ENCODE data around the gene PALD1. TPM values are rescaled to one million over a fixed set of nuclear protein-coding genes. Genes with fewer than 3 reads are reported as not detected.
"Not testable (repeated sequence)": the region's sequence is repeated elsewhere in the genome, so short reads cannot be mapped to it uniquely, and the experiment has no call there.

The PALD1 gene
- total RNA-seq, 8 experiments from 2014 or later = 1.4 to 15.9 (median 2.7) TPM

- no peak for ATAC-seq (replicated peaks in 6 of 8)
- Histone ChIP-seq H3K27ac (no peak overlapping the region), H3K4me3 (peak overlapping the region in 2 of 5 donors; percentile 43 to 53), H3K4me1 (replicated peaks in 1 of 2) (peaks cover 2 to 13% of the 10 kb centered on the region in 2 donors)
- 30 to 100% (median 76%) methylated on average over 1 to 5 of the region's 8 CpGs; no CpG with 5 or more reads in 3 of the 10 experiments for WGBS, 10 experiments
- in situ Hi-C loops (cut with MboI; ENCODE audit: low pct_unique_long_range_greater_than_20kb in 2 of 9, low sequenced_read_pairs in 9 of 9, unreplicated experiment in 9 of 9) = no loop called here
Observed at GRCh38 chr10:70479626-70480238, 1.2 kb downstream of the PALD1 start.

GRCh38 chr10:70480239-70480861, 1.8 kb downstream of the PALD1 start:
- peaks cover 2 to 13% of the 10 kb centered on the region in 2 donors for H3K4me1 ChIP-seq (replicated peaks in 1 of 2)
- 10 to 100% (median 67%) methylated on average over 1 to 6 of the region's 9 CpGs; no CpG with 5 or more reads in 4 of the 10 experiments for WGBS, 10 experiments
- in situ Hi-C loops (cut with MboI; ENCODE audit: low pct_unique_long_range_greater_than_20kb in 2 of 9, low sequenced_read_pairs in 9 of 9, unreplicated experiment in 9 of 9) = no loop called here
- no peak overlapping the region for H3K4me3 ChIP-seq
- no peak for ATAC-seq (replicated peaks in 6 of 8)
- no peak overlapping the region for H3K27ac ChIP-seq

- Histone ChIP-seq H3K27ac (no peak overlapping the region), H3K4me1 (replicated peaks in 1 of 2) (peaks cover 2 to 13% of the 10 kb centered on the region in 2 donors), H3K4me3 (no peak overlapping the region)
- ATAC-seq (replicated peaks in 6 of 8) = no peak
- 78 to 96% (median 83%) methylated on average over 2 to 8 of the region's 9 CpGs; no CpG with 5 or more reads in 5 of the 10 experiments for WGBS, 10 experiments
- in situ Hi-C loops (cut with MboI; ENCODE audit: low pct_unique_long_range_greater_than_20kb in 2 of 9, low sequenced_read_pairs in 9 of 9, unreplicated experiment in 9 of 9) = no loop called here
Observed at GRCh38 chr10:70481105-70481504, 2.5 kb downstream of the PALD1 start.

GRCh38 chr10:70481831-70482530, 3.4 kb downstream of the PALD1 start:
- ATAC-seq (replicated peaks in 6 of 8) = peak in 3 of 8 experiments; percentile 8 to 57 (median 48)
- Histone ChIP-seq H3K4me1 (replicated peaks in 1 of 2) (peaks cover 2 to 13% of the 10 kb centered on the region in 2 donors), H3K4me3 (no peak overlapping the region), H3K27ac (no peak overlapping the region)
- in situ Hi-C loops (cut with MboI; ENCODE audit: low pct_unique_long_range_greater_than_20kb in 2 of 9, low sequenced_read_pairs in 9 of 9, unreplicated experiment in 9 of 9) = no loop called here
- WGBS, 10 experiments = 0 to 83% (median 28%) methylated on average over 1 to 6 of the region's 7 CpGs; no CpG with 5 or more reads in 4 of the 10 experiments

- in situ Hi-C loops (cut with MboI; ENCODE audit: low pct_unique_long_range_greater_than_20kb in 2 of 9, low sequenced_read_pairs in 9 of 9, unreplicated experiment in 9 of 9) = no loop called here
- peaks cover 2 to 6% of the 10 kb centered on the region in 2 donors for H3K4me1 ChIP-seq (replicated peaks in 1 of 2)
Observed at GRCh38 chr10:70482982-70483760, 4.6 kb downstream of the PALD1 start.

GRCh38 chr10:70483872-70484271, 5.3 kb downstream of the PALD1 start:
- H3K4me3 ChIP-seq; H3K4me1 ChIP-seq (replicated peaks in 1 of 2); in situ Hi-C loops (cut with MboI; ENCODE audit: low pct_unique_long_range_greater_than_20kb in 2 of 9, low sequenced_read_pairs in 9 of 9, unreplicated experiment in 9 of 9); ATAC-seq (replicated peaks in 6 of 8); H3K27ac ChIP-seq: not testable (repeated sequence)
- WGBS, 10 experiments = 68 to 100% (median 93%) methylated on average over 2 to 5 of the region's 6 CpGs; no CpG with 5 or more reads in 2 of the 10 experiments

More at GRCh38 chr10:70482982-70483760, 4.6 kb downstream of the PALD1 start:
- no peak overlapping the region for H3K4me3 ChIP-seq
- no peak for ATAC-seq (replicated peaks in 6 of 8)
- no peak overlapping the region for H3K27ac ChIP-seq
- 44 to 80% (median 54%) methylated on average over 1 to 5 of the region's 8 CpGs; no CpG with 5 or more reads in 6 of the 10 experiments for WGBS, 10 experiments

GRCh38 chr10:70487824-70488223, 9.3 kb downstream of the PALD1 start:
- ATAC-seq (replicated peaks in 6 of 8) = no peak
- 26 to 100% (median 85%) methylated on average over 1 to 3 of the region's 3 CpGs; no CpG with 5 or more reads in 2 of the 10 experiments for WGBS, 10 experiments
- in situ Hi-C loops (cut with MboI; ENCODE audit: low pct_unique_long_range_greater_than_20kb in 2 of 9, low sequenced_read_pairs in 9 of 9, unreplicated experiment in 9 of 9) = no loop called here
- Histone ChIP-seq H3K4me3 (no peak overlapping the region), H3K27ac (no peak overlapping the region), H3K4me1 (replicated peaks in 1 of 2) (no peaks in the 10 kb centered on the region)

GRCh38 chr10:70490142-70490541, 11.6 kb downstream of the PALD1 start:
- WGBS, 10 experiments = 68 to 100% (median 94%) methylated on average over 1 to 3 of the region's 4 CpGs; no CpG with 5 or more reads in 5 of the 10 experiments
- H3K4me3 ChIP-seq = no peak overlapping the region
- peaks cover 5 to 8% of the 10 kb centered on the region in 2 donors for H3K4me1 ChIP-seq (replicated peaks in 1 of 2)
- no peak for ATAC-seq (replicated peaks in 6 of 8)
- H3K27ac ChIP-seq = no peak overlapping the region
- in situ Hi-C loops (cut with MboI; ENCODE audit: low pct_unique_long_range_greater_than_20kb in 2 of 9, low sequenced_read_pairs in 9 of 9, unreplicated experiment in 9 of 9) = no loop called here

- no peak for ATAC-seq (replicated peaks in 6 of 8)
- WGBS, 10 experiments = 80 to 100% (median 100%) methylated on average over 1 to 2 of the region's 2 CpGs; no CpG with 5 or more reads in 2 of the 10 experiments
- Histone ChIP-seq H3K27ac (no peak overlapping the region), H3K4me1 (replicated peaks in 1 of 2) (peaks cover 5 to 8% of the 10 kb centered on the region in 2 donors), H3K4me3 (no peak overlapping the region)
- in situ Hi-C loops (cut with MboI; ENCODE audit: low pct_unique_long_range_greater_than_20kb in 2 of 9, low sequenced_read_pairs in 9 of 9, unreplicated experiment in 9 of 9) = no loop called here
Observed at GRCh38 chr10:70491614-70492013, 13.0 kb downstream of the PALD1 start.

- Histone ChIP-seq H3K27ac (no peak overlapping the region), H3K4me3 (no peak overlapping the region), H3K4me1 (replicated peaks in 1 of 2) (peaks cover 5 to 8% of the 10 kb centered on the region in 2 donors)
- no peak for ATAC-seq (replicated peaks in 6 of 8)
- in situ Hi-C loops (cut with MboI; ENCODE audit: low pct_unique_long_range_greater_than_20kb in 2 of 9, low sequenced_read_pairs in 9 of 9, unreplicated experiment in 9 of 9) = no loop called here
- 50 to 89% (median 79%) methylated on average over 2 to 8 of the region's 10 CpGs; no CpG with 5 or more reads in 2 of the 10 experiments for WGBS, 10 experiments
Observed at GRCh38 chr10:70492786-70493659, 14.5 kb downstream of the PALD1 start.

GRCh38 chr10:70493660-70494234, 15.2 kb downstream of the PALD1 start:
- 7 to 100% (median 40%) methylated on average over 1 to 8 of the region's 9 CpGs; no CpG with 5 or more reads in 3 of the 10 experiments for WGBS, 10 experiments
- in situ Hi-C loops (cut with MboI; ENCODE audit: low pct_unique_long_range_greater_than_20kb in 2 of 9, low sequenced_read_pairs in 9 of 9, unreplicated experiment in 9 of 9) = no loop called here
- Histone ChIP-seq H3K4me3 (no peak overlapping the region), H3K4me1 (replicated peaks in 1 of 2) (peaks cover 5 to 9% of the 10 kb centered on the region in 2 donors), H3K27ac (no peak overlapping the region)
- peak in 5 of 8 experiments; percentile 64 to 83 (median 78) for ATAC-seq (replicated peaks in 6 of 8)

Data from motor neuron (in vitro differentiated cells).